Panc1 (cell line): ENCODE data around the gene ISYNA1. TPM values are rescaled to one million over a fixed set of nuclear protein-coding genes. Genes with fewer than 3 reads are reported as not detected.
A peak's percentile ranks its signal among the peaks of the same experiment; 100 is the strongest.

Experiments used
- ATAC-seq: fragments of 200-7000 bp; cut with Tn5 transposase; 2 replicates; pipeline ENCODE4 v1.9.1; 2020; ENCODE audit warnings: mild to moderate bottlenecking, moderate library complexity
- BruUV-seq: library from RNA; stranded (reverse); fragments of 400-500 nt; replicated peaks from 2 replicates; lab custom pipeline; 2021; lab: Mats Ljungman, UMichigan
- CTCF ChIA-PET: fragments of 300-600 bp; sonication (Branson Sonifier 250); formaldehyde crosslinking; loops from one replicate; lab custom pipeline; 2022; ENCODE audit warnings: antibody characterized with exemption; lab: Charles Lee
- POLR2A ChIA-PET: fragments of 300-600 bp; sonication (Branson Sonifier 250); formaldehyde crosslinking; loops from one replicate; lab custom pipeline; 2022; ENCODE audit warnings: antibody characterized with exemption; lab: Charles Lee
- DNase-seq: peaks from one replicate; pipeline ENCODE4 v3.0.0-alpha.2; 2010; ENCODE audit warnings: low read depth, low spot score
- H3K27ac ChIP-seq: 2 replicates; pipeline ENCODE4 v1.5.1; 2011; ENCODE audit warnings: mild to moderate bottlenecking, low read length, inconsistent platforms
- H3K27me3 ChIP-seq: fragments of 200-500 bp; sonication (Bioruptor generic); 2 replicates; pipeline ENCODE4 v1.6.0; 2014; ENCODE audit warnings: low read length, inconsistent platforms; ENCODE audit not compliant: control insufficient read depth, insufficient read depth
- H3K36me3 ChIP-seq: fragments of 200-500 bp; sonication (Bioruptor generic); 2 replicates; pipeline ENCODE4 v1.5.1; 2014; ENCODE audit warnings: inconsistent platforms, mild to moderate bottlenecking, low read length, moderate library complexity; ENCODE audit not compliant: control insufficient read depth, insufficient read depth
- H3K4me1 ChIP-seq: 2 replicates; pipeline ENCODE4 v1.5.1; 2011; ENCODE audit warnings: inconsistent platforms, mild to moderate bottlenecking, low read length, moderate library complexity; ENCODE audit not compliant: control insufficient read depth, insufficient read depth
- H3K4me3 ChIP-seq, 2 experiments: 2 replicates each; pipeline ENCODE4 v1.5.1; 2011 to 2012; ENCODE audit warnings: low read depth in 2 of 2, low read length in 2 of 2, mild to moderate bottlenecking in 2 of 2, inconsistent platforms in 1 of 2, moderate library complexity in 1 of 2
- H3K9me3 ChIP-seq: fragments of 200-500 bp; sonication (Bioruptor generic); 2 replicates; pipeline ENCODE4 v1.5.1; 2014; ENCODE audit warnings: low read depth, mild to moderate bottlenecking, inconsistent platforms, low read length, moderate library complexity; ENCODE audit not compliant: control insufficient read depth, insufficient read depth
- POLR2AphosphoS5 ChIP-seq: IDR thresholded peaks from 2 replicates; pipeline ENCODE4 v1.6.1; 2012; ENCODE audit warnings: mild to moderate bottlenecking, low read depth, low read length, moderate library complexity
- SIN3A ChIP-seq: IDR thresholded peaks from 2 replicates; pipeline ENCODE4 v1.6.1; 2012; ENCODE audit warnings: low read depth, mild to moderate bottlenecking, low read length, moderate library complexity, borderline replicate concordance; ENCODE audit not compliant: insufficient read depth
- TCF7L2 ChIP-seq: IDR thresholded peaks from 2 replicates; pipeline ENCODE4 v1.6.1; 2011; ENCODE audit warnings: mild to moderate bottlenecking, low read depth, low read length, inconsistent platforms
- in situ Hi-C: cut with HindIII; loops from 2 replicates; pipeline ENCODE4 v1.10.0; 2016; ENCODE audit warnings: low sequenced_read_pairs, low pct_unique_long_range_greater_than_20kb
- intact Hi-C: fragments of 100-400 bp; cut with micrococcal nuclease; formaldehyde crosslinking; loops from one replicate; pipeline ENCODE4 v1.10.0; 2022; ENCODE audit not compliant: unreplicated experiment
- total RNA-seq: library from RNA; stranded (reverse); gene quantifications from one replicate; pipeline ENCODE4 v1.2.1, GENCODE V29; 2021; ENCODE audit not compliant: unreplicated experiment
- TF ChIP-seq, protein P1 (sequence below), 2 experiments: IDR thresholded peaks; 2 replicates each; pipeline ENCODE4 v1.6.1; 2011 to 2012; ENCODE audit warnings: low read depth in 2 of 2, control low read depth in 1 of 2, low read length in 1 of 2, mild to moderate bottlenecking in 1 of 2, moderate library complexity in 1 of 2; ENCODE audit not compliant: insufficient read depth in 1 of 2
- TF ChIP-seq, protein P2 (sequence below): fragments of 450-650 bp; IDR thresholded peaks from 2 replicates; pipeline ENCODE4 v1.5.1; 2017; ENCODE audit warnings: mild to moderate bottlenecking

ISYNA1 gene
- total RNA-seq, 1 experiment from 2014 or later, result 351 TPM

DNA sequence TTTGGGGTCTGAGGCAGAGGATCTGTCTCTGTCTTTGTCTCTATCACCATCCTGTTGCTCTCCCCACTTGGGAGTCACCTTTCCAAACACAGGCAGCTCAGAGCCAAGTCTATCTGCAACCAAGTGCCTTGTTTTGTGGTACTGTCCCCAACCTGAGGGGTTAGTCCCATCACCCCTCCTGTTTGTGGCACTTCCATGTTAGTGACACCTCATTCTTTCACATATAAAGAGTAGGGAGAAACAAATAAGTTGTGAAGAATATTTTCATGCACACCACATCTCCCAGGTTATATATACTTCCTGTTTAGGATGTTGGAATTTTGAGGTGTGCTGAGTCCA is 48.2 kb downstream of the ISYNA1 start:
- H3K36me3 ChIP-seq, result peaks cover 3% of the 10 kb centered on the region; the same call in 1 of the 2 replicates
- H3K27ac ChIP-seq, result peak overlapping the region; percentile 82
- POLR2A ChIA-PET, result no interaction called here
- no peaks in the 10 kb centered on the region for H3K9me3 ChIP-seq
- peaks cover 11% of the 10 kb centered on the region for H3K4me1 ChIP-seq
- TF ChIP-seq TCF7L2 (no peak), SIN3A (no peak), POLR2AphosphoS5 (no peak)
- TF ChIP-seq, protein P1, sequence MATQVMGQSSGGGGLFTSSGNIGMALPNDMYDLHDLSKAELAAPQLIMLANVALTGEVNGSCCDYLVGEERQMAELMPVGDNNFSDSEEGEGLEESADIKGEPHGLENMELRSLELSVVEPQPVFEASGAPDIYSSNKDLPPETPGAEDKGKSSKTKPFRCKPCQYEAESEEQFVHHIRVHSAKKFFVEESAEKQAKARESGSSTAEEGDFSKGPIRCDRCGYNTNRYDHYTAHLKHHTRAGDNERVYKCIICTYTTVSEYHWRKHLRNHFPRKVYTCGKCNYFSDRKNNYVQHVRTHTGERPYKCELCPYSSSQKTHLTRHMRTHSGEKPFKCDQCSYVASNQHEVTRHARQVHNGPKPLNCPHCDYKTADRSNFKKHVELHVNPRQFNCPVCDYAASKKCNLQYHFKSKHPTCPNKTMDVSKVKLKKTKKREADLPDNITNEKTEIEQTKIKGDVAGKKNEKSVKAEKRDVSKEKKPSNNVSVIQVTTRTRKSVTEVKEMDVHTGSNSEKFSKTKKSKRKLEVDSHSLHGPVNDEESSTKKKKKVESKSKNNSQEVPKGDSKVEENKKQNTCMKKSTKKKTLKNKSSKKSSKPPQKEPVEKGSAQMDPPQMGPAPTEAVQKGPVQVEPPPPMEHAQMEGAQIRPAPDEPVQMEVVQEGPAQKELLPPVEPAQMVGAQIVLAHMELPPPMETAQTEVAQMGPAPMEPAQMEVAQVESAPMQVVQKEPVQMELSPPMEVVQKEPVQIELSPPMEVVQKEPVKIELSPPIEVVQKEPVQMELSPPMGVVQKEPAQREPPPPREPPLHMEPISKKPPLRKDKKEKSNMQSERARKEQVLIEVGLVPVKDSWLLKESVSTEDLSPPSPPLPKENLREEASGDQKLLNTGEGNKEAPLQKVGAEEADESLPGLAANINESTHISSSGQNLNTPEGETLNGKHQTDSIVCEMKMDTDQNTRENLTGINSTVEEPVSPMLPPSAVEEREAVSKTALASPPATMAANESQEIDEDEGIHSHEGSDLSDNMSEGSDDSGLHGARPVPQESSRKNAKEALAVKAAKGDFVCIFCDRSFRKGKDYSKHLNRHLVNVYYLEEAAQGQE (IDR thresholded peaks at IDR 0.05; ENCODE audit: insufficient read depth in 1 of 2, low read depth in 2 of 2, low read length in 1 of 2), result no peak
- TF ChIP-seq, protein P2, sequence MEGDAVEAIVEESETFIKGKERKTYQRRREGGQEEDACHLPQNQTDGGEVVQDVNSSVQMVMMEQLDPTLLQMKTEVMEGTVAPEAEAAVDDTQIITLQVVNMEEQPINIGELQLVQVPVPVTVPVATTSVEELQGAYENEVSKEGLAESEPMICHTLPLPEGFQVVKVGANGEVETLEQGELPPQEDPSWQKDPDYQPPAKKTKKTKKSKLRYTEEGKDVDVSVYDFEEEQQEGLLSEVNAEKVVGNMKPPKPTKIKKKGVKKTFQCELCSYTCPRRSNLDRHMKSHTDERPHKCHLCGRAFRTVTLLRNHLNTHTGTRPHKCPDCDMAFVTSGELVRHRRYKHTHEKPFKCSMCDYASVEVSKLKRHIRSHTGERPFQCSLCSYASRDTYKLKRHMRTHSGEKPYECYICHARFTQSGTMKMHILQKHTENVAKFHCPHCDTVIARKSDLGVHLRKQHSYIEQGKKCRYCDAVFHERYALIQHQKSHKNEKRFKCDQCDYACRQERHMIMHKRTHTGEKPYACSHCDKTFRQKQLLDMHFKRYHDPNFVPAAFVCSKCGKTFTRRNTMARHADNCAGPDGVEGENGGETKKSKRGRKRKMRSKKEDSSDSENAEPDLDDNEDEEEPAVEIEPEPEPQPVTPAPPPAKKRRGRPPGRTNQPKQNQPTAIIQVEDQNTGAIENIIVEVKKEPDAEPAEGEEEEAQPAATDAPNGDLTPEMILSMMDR, result no peak
- BruUV-seq, result no TSS peak
- DNase-seq, result no peak
- ATAC-seq, result no peak
- in situ Hi-C loops, result no loop called here
- no peaks in the 10 kb centered on the region for H3K27me3 ChIP-seq
- CTCF ChIA-PET, result interaction anchor here (0.9 kb wide), 1 partner anchor 37 kb away, joined by 4 read pairs; no protein-coding TSS in a partner anchor
- H3K4me3 ChIP-seq, result peak overlapping the region; percentile 72 to 96
- intact Hi-C loops, result loop anchor here (10.0 kb wide), 1 partner anchor 1085 kb away; the partner anchor contains the start of genes ABHD8, DDA1 and MRPL34

DNA sequence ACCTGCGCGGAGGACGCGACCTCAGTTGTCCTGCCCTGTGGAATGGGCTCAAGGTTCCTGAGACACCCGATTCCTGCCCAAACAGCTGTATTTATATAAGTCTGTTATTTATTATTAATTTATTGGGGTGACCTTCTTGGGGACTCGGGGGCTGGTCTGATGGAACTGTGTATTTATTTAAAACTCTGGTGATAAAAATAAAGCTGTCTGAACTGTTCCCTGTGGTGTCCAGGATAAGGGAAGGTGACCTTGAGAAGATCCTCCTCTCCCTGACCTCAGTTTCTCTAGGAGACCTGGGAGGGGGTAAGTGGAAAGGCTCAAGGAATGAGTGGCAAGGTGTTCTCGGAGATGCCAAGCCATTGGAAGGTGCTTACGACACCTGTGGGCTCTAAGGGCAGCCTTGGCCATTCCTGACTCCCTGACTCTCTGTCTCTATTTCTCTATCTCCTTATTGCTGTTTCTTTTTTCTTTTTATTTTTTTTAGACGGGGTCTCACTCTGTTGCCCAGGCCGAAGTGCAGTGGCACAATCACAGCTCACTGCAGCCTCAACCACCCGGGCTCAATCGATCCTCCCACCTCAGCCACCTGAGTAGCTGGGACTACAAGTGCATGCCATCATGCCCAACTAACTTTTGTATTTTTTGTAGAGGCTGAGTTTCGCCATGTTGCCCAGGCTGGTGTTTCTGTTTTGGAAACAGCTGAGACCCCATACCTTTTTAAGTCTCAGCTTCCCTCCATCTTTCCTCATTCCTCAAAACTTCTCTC is 48.8 kb downstream of the ISYNA1 start:
- in situ Hi-C loops, result no loop called here
- no peaks in the 10 kb centered on the region for H3K9me3 ChIP-seq
- H3K36me3 ChIP-seq, result peaks cover 3% of the 10 kb centered on the region; the same call in 1 of the 2 replicates
- TF ChIP-seq, protein P2, result no peak
- TF ChIP-seq POLR2AphosphoS5, result no peak; the same call in 1 of the 2 replicates
- TF ChIP-seq SIN3A, result no peak
- TF ChIP-seq TCF7L2, result no peak
- TF ChIP-seq, protein P1 (IDR thresholded peaks at IDR 0.05; ENCODE audit: insufficient read depth in 1 of 2, low read depth in 2 of 2, low read length in 1 of 2), result no peak
- H3K27me3 ChIP-seq, result no peaks in the 10 kb centered on the region
- H3K4me3 ChIP-seq, result peak overlapping the region; percentile 72 to 96
- peaks cover 11% of the 10 kb centered on the region for H3K4me1 ChIP-seq
- ChIA-PET CTCF (interaction anchor here (0.8 to 0.9 kb wide), 2 partner anchors 27 to 36 kb away, joined by 3 to 4 read pairs; no protein-coding TSS in a partner anchor), POLR2A (no interaction called here)
- ATAC-seq, result no peak
- DNase-seq, result no peak
- H3K27ac ChIP-seq, result peak overlapping the region; percentile 82
- no TSS peak for BruUV-seq
- intact Hi-C loops, result no loop called here
